GM21447 (cell line): ENCODE measurements around the gene ZNF625.

Source experiments
- ATAC-seq: cut with Tn5 transposase; IDR thresholded peaks from one replicate; pipeline ENCODE4 v1.9.1; 2021; ENCODE audit not compliant: unreplicated experiment

The ZNF625 gene

DNA sequence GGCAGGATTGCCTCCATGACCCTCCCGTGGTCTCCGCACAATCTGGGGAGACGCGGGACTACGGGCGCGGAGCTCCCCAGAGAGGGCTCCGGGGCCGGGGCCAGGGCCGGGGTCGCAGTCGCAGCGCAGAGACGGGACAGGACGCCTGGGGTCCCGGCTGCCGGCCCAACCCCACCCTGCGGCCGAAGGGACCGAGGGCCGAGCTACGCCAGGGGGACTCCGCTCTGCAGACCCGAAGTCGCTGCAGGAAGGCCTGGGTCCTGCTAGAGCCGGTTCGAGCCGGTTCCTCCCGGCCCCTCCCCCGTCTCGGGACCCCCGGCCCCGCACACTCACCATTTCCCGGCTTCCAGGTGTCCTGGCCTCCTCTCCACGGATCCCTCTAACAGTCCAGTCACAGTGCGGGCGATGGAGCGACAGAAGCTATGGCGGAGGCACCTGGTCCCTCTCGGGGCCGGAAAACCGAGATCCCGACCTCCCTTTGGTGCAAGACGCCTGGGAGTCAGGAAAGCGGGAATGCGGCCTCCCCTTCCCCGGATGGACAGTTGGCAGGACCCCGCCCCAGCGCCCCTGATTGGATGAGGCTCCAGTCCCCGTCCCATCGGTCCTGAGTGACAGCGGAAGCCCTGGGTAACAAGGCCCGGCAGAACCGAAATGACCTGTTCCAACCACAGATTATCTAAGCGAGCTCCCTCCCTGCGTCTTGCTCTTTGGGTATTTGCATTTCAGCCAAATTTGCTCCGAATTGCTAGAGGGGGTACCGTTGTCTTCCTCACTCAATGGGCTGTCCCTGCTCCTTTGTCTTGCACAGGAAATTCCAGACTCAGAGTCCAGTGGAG, at the start of gene ZNF625:
ZNF625 (minus strand) TSS at position 512 of the 836 bp plus-strand sequence; CDS start at position 336, 176 bp downstream.
- peak; percentile 76 for ATAC-seq

DNA sequence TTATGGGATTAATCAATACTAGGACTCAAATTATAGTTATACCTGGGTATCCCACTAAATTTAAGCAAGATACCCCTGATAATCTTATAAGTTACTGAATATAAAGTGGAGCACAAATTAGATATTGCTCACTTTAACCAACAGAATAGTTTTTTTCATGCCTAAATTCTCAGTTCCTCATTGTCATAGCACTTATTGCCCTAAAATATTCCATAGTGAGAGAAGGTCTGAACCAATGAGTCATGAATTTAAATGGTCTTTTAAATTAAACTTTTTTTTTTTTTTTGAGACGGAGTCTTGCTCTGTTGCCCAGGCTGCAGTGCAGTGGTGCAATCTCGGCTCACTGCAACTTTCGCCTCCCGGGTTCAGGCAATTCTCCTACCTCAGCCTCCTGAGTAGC, 48.8 kb upstream of the ZNF625 start:
- no peak for ATAC-seq

DNA sequence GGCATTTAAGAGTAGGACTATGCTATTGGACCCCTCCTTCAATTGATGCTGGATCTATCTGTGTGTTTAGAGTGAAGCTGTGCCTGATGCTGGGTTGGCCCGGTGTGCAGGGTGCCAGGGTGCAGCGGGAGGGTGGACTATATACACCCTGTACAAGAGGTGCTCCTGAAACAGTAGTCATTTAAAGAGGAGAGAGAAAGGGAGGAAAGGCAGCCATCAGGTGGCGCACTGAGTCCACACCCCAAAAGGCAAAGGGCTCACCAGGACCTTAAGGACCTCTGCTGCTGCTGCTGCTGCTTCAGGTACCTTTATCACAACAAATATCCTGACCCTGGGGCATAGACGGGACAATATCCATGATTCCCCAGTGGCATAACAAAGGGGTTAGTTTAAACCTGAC, 45.7 kb upstream of the ZNF625 start:
- no peak for ATAC-seq

DNA sequence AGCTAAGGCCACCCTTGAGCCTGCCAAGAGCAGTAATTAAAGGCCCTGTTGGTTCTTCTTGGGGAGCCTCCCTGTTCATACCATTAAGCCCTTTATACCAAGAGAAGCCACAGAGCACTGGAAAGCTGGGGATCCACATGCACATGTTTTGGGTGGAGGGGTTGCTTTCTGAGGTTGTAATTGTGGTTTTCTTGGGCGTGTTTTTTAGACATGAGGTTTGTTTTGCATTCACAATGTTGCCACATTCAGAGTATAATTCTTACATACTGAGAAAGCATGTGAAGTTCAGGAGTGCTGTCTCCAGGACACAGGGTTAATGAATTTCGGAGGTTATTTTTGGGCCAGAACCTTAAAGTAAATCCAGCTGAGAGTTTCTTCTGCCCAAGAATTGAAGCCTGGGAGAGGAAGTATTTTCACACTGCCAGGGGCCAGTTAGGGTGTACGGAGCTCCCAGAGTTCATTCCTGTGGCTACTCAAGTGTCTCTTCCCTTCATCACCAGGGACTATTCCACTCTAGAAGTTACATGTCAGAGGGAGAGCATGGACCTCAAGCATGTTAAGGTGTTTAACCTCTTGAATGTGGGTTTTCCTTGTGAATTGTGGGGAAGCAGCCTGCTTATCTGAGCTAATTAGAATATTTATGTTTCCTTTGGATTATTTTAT, 43.4 kb upstream of the ZNF625 start:
- no peak for ATAC-seq

DNA sequence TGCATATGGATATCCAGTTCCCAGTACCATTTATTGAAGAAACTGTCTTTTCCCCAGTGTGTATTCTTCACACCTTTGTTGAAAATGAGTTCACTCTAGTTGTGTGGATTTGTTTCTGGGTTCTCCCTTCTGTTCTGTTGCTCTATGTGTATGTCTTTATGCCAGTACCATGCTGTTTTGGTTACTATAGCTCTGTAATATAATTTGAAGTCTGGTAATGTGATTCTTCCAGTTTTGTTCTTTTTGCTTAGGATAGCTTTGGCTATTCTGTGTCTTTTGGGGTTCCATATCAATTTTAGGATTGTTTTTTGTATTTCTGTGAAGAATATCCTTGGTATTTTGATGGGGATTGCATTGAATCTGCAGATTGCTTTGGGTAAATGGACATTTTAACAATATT, 41.6 kb upstream of the ZNF625 start:
- ATAC-seq, result no peak

DNA sequence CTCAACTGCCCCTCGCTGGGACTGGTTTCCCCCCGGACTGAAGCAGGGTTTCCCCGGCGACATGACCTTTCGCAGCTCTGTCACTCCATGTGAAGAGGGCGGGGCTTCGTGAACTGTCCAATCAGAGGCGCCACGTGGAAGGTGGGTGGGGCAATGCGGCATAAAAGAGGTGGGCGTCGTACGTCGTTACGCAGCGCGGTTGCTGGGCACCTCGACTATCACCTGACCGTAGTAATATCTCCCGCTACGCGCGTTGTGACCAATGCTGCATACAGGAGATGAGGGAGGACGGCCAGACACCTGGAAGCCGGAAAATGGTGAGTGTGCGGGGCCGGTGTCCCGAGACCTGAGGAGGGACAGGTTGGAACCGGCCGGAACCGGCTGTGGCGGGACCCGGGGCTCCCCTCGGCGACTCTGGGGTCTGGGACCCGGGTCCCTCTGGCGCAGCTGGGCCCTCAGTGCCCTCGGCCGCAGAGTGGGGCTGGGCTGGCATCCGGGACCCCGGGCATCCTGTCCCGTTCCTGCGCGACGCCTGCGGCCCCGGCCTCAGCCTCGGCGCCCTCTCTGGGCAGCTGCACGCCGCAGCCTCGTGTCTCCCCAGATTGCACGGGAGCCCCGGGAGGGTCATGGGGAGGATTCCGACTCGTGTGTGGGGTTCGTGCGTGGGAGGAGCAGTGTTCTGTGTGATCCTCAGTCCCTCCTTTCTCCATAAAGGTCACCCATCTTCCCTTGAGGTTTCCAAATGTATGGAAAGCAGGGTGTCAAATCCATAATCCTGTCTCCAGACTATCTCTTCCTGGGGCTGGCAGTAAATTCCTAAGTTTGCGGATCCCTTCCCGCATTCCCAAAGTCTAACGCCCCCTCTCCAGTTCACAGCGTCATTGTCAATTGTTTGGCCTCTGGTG, 38.5 kb upstream of the ZNF625 start:
- no peak for ATAC-seq

DNA sequence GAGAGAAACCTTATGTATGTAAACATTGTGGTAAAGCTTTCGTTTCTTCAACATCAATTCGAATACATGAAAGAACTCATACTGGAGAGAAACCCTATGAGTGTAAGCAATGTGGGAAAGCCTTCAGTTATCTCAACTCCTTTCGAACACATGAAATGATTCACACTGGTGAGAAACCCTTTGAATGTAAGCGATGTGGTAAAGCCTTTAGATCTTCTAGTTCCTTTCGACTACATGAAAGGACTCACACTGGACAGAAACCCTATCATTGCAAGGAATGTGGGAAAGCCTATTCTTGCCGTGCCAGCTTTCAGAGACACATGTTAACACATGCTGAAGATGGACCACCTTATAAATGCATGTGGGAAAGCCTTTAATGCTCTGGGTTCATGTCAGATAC, 31.1 kb upstream of the ZNF625 start:
- ATAC-seq, result no peak

DNA sequence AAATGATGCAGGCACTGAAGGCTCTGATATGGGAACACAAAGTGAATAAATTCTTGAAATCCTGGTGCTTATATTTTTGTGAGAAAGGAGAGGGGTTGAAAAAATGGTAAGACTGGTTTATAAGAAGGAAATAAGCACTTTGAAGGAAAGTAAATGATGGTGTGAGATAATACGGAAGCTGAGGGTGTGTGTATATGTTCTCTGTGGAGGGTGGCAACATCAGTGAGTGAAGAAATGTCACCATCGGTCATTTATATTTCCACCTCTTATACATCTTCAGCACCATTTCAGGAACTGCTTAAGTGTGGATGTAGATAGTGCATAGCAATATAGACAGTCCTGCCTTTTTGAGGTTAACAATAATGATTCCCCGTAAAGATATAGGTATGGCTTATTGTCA, 23.8 kb upstream of the ZNF625 start:
- ATAC-seq, result no peak

DNA sequence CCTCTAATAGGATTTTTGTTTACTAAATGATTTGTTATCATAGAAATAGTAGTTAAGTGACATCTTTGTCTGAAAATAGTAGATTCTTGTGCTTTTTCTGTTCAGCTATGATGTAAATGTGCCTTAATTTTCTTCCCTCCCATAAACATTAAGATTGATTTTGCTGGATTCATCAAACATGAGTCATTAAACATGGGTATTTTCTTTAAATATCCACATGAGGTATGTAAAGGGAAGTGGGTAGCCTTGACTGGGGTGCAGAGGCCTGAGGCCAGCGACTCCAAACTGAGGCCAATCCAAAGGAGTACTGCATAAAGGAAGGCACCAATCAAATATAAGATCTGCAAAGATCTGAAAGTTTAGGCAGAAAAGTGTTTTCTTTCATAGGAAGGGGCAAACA, 10.1 kb upstream of the ZNF625 start:
- no peak for ATAC-seq

DNA sequence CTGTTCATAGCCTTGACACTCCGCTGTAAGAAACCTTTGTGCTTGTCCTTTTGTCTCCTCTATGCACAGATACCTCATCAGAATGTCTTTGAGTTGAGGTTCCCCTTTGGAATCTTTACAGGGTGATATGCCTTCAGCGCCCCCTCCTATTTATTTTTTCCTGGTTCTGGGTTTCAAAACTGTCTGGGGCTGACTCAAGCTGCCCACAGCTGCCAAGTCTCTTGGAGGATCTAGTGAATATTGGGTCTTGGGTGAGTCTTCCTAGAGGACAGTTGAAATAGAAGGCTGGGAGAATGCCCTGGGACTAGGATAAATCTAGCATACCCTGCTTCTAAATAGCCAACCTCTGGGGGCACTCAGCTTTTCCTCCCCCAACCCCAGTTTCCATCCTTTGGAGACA, 7.3 kb upstream of the ZNF625 start:
- ATAC-seq, result no peak

DNA sequence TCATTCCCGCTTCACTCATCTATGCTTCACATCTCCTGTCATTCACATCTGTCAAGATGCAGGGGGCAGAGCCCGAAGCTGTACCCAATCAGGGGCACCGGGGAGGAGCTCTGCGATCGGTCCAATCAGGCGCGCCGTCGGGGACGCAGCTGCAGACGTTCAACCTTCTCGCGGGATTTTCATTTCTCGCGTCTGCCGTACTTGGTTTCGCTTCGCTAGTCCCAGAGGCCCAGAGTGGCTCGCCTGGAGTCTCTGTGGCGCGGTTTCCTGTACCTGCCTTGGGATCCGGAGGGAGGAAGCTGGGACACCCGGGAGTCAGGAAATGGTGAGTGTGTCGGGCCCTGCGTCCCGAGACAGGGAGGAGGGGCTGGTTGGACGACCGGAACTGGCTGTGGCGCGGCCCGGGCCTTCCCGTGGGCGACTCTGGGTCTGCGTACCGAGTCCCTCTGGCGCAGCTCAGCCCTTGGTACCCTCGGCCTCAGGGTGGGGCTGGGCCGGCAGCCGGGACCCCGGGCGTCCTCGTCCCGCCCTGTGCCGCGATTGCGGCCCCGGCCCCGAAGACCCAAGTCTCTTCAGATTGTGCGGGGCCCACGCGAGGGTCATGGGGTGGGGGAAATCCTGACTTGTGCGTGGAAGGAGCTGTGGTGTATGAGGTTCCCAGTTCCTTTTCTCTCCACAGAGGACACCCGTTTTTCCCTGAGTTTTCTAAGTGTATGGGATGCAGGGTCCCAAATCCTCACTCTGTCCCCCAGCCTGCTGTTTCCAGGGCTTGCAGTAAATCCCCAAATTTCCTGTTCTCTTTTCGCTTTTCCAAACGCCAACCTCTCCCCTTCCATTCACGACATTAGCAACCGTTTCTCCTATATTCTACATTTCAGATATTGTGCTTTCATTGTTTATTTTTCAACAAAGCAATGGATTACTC, 6.6 kb upstream of the ZNF625 start, which contains the start of gene ZNF136:
ZNF136 (plus strand) TSS at position 215 of the 925 bp plus-strand sequence; CDS start at position 323, 108 bp downstream.
- peak; percentile 95 for ATAC-seq

DNA sequence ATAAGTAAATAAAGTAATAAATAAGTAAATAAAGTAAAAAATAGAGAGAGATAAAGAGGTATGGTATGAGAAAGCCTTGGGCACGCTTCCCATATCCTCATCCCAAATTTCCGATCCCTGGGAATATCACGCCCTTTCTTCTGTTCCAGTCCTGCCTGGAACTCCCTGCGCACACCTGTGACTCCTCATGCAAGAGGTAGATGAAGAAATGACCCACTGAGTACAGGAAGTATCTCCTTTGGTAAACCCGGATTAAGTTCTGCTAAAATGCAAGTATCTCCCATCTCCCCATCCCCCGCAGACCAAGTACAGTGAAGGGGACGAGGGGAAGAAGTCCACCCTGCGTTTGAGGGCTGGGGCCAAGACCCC, 6.0 kb upstream of the ZNF625 start:
- no peak for ATAC-seq

DNA sequence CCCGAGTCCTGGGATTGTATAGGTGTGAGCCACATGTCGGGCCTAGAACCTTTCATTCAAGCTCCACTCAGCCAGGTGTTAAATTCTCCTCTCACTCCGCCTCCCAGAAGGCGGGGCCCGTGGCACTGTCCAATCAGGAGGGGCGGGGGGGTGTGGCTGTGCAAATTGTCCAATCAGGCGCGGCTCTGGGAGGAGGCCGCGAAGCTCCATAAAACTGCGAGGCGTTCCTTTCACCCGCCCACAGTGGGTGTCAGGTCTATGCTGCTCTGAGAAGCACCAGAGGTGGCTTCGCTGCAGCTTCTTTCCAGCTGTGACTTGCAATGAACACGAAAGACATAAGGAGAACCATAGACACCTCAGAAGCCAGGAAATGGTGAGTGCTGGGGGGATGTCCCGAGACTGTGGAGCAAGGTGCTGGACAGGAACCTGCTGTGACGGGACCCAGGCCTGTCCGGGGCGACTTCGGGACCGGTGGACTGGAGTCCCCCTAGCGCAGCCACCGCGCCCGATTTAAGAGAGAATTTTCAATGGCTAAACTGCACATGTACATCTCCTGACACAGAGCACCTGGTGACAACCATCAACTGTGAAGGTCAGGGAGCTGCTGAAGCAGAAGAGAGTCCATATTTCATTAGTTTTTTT, 3.4 kb upstream of the ZNF625 start:
- ATAC-seq, result no peak

DNA sequence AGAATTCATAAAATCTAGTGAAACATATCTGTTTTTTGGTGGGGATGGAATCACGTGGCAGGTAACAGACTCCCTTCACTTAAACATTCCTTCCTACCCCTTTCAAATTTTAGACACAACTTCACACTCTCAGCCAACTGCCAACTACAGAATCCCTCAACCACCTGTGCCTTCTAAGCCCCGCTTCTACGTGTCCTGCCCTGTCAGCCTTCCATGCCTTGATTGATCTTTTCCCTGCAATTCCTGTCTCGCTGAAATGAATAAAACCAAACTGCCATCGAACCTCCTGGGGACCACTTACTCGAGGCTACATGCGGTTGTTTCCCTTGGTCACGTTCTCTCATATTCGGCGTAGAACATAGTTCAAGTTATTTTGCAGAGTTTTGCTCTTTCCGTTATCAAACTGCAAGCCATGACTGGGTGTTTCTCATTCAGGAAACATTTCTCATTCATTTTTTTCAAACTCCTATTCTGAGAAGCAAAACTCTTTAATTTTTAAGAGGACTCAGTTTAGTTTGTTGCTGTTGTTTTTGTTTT, 1.1 kb downstream of the ZNF625 start:
- ATAC-seq, result no peak

DNA sequence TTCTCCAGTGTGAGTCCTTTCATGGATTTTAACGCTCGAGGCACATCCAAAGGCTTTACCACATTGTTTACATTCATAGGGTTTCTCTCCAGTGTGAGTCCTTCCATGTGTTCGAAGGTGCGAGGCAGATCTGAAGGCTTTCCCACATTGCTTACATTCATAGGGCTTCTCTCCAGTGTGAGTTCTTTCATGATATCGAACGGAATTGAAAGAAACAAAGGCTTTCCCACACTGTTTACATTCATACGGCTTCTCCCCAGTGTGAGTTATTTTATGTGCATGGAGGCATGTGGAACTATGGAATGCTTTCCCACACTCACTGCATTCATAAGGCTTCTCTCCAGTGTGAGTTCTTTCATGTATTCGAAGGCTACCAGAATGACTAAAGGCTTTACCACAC, 11.2 kb downstream of the ZNF625 start:
- ATAC-seq, result no peak

DNA sequence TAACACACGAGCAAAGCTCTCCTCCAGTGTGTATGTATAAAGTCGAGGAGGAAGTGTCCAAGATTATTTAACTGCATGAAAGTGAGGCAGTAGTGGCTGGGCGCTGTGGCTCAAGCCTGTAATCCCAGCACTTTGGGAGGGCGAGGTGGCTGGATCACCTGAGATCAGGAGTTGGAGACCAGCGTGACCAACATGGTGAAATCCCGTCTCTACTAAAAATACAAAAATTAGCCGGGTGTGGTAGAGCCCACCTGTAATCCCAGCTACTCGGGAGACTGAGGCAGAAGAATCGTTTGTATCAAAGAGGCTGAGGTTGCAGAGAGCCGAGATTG, 15.2 kb downstream of the ZNF625 start:
- no peak for ATAC-seq

DNA sequence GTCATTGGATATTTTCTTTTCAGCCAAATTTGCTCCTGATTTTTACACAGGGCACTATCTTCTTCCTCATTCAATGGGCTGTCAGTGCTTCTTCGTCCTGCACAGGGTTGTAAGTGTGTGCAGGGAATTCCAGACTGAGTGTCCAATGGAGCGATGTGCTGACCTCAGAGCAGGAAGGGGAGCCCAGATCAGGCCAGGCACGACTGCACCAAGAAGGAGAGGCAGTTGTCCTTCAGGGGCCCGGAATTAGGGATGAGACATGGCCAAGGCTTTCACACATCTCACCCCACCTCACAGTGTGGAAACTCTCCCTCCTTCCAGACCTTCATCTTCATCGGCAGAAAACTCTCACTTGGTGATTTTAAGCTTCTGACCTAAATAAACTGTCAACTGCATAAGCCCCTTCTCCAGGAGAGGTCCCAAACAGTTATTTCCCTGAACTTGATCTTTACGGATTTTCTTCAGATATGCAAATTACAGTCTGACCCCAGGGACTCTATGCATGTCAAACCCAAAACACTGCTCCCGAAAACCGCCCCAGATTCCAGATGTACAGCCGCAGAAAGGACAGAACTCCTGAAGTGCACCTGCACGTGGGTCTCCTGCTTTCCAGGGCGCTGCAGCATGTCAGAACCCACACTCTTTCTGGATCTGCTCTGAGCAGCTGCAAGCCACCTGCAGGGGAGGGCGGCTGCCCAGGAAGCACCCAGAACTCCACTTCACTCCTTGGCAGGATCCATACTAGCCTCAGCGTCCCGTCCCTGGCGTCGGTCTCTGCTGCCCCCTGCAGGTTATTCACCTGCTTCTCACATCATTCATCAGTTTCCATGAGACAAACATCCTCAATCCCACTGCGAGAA, 15.8 kb downstream of the ZNF625 start:
- ATAC-seq, result peak; percentile 15

DNA sequence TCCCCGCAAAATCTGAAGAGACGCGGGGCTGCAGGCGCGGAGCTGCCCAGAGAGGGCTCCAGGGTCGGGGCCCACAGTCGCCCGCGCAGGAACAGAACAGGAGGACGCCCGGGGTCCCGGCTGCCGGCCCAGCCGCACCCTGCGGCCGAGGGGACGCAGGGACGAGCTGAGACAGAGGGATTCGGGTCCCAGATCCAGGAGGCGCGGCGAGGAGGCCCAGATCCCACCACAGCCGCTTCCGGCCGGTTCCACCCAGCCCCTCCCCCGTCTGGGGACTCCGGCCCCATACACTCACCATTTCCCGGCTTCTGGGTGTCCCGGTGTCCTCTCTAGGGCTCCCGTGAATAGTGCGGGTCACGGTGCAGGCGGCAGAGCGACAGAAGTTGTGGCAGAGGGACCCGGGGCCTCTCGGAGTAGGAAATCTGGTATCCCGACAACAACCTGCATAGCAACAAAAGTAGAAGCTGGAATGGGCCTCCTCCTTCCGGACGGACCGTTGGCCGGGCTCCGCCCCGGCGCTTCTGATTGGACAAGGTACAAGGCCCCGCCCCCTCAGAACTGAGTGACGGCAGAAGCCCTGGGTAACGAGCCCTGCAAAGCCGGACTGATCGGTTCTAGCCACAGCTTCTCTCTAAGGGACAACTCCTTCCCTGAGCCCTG, 16.5 kb downstream of the ZNF625 start, which contains the start of gene ZNF20:
ZNF20 (minus strand) TSS at position 466 of the 660 bp plus-strand sequence; CDS start at position 298, 168 bp downstream.
- ATAC-seq, result peak; percentile 88
